ENCODE data around the gene ARFIP2.

ARFIP2 gene

GRCh38 chr11:6476571-6476970 lies 4.6 kb downstream of the ARFIP2 start:
- no peak overlapping the region for H3K9ac ChIP-seq (ENCODE audit: low read length)
- H2BK120ac ChIP-seq (ENCODE audit: low read depth, low read length) = no peak overlapping the region
- no peak overlapping the region for H2BK15ac ChIP-seq (ENCODE audit: low read depth, poor library complexity, severe bottlenecking)
- no peak overlapping the region for H3K4ac ChIP-seq (ENCODE audit: low read depth in 1 of 2, low read length in 2 of 2)
- no peak overlapping the region for H2BK5ac ChIP-seq (ENCODE audit: low read depth, low read length, poor library complexity, severe bottlenecking)
- H3K23ac ChIP-seq (ENCODE audit: low read length in 2 of 2) = no peak overlapping the region
- no peak overlapping the region for H2BK12ac ChIP-seq (ENCODE audit: low read length in 2 of 2)
- 96% methylated on average over 4 of the region's 4 CpGs for WGBS
- H2AK5ac ChIP-seq (ENCODE audit: low read length, severe bottlenecking) = no peak overlapping the region
- H3K9me3 ChIP-seq (ENCODE audit: control insufficient read depth, low read length) = no peaks in the 10 kb centered on the region
- H4K8ac ChIP-seq (ENCODE audit: low read length) = no peak overlapping the region
- no peak overlapping the region for H4K91ac ChIP-seq (ENCODE audit: low read length)
- DNase-seq = no peak
- no peak overlapping the region for H3K18ac ChIP-seq (ENCODE audit: low read depth in 1 of 2, low read length in 2 of 2)
- no peak overlapping the region for H3K14ac ChIP-seq (ENCODE audit: low read length in 2 of 2)
- H3K27ac ChIP-seq (ENCODE audit: low read length, poor library complexity, severe bottlenecking) = no peak overlapping the region
- no peak overlapping the region for H2AFZ ChIP-seq (ENCODE audit: low read depth, low read length)
- no peak overlapping the region for H3K4me2 ChIP-seq (ENCODE audit: low read length, poor library complexity, severe bottlenecking)
- no peaks in the 10 kb centered on the region for H3K27me3 ChIP-seq (ENCODE audit: control insufficient read depth in 1 of 2, insufficient read depth in 1 of 2, low read length in 2 of 2)
- H3K4me3 ChIP-seq (ENCODE audit: insufficient read depth in 1 of 2, low read depth in 1 of 2, low read length in 2 of 2) = no peak overlapping the region
- peaks cover 39% of the 10 kb centered on the region in 2 experiments for H3K36me3 ChIP-seq (ENCODE audit: control insufficient read depth in 1 of 2, insufficient read depth in 2 of 2, low read depth in 1 of 2, low read length in 2 of 2)
- peaks cover 16% of the 10 kb centered on the region for H3K4me1 ChIP-seq (ENCODE audit: control insufficient read depth, insufficient read depth, low read depth, low read length)
- H3K79me1 ChIP-seq (replicated peaks; ENCODE audit: low read length, poor library complexity, severe bottlenecking) = peaks cover 31% of the 10 kb centered on the region

DNA sequence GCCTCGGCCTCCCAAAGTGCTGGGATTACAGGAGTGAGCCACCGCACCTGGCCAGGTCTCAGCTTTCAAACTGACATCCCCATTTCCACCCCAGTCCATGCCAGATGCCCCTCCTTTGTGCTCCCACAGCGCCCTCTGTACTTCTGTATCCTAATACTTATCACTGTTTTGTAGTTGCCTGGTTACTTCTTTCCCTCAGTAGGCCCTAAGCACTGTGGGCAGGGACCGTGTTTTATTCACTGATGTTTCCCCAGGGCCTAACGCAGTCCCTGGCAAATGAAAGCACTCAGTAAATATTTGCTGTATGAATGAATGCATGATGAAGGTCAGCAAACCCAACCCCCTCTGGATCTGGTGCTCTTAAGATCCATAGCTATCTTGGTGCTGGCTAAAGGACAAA lies 5.2 kb downstream of the ARFIP2 start:
- H3K4ac ChIP-seq (ENCODE audit: low read depth in 1 of 2, low read length in 2 of 2) = no peak overlapping the region
- no peak overlapping the region for H3K4me3 ChIP-seq (ENCODE audit: insufficient read depth in 1 of 2, low read depth in 1 of 2, low read length in 2 of 2)
- H3K18ac ChIP-seq (ENCODE audit: low read depth in 1 of 2, low read length in 2 of 2) = no peak overlapping the region

GRCh38 chr11:6474806-6475500 lies 6.2 kb downstream of the ARFIP2 start:
- peak; percentile 16 for DNase-seq
- Histone ChIP-seq H3K4me1 (ENCODE audit: control insufficient read depth, insufficient read depth, low read depth, low read length) (peaks cover 11% of the 10 kb centered on the region), H3K27me3 (ENCODE audit: control insufficient read depth in 1 of 2, insufficient read depth in 1 of 2, low read length in 2 of 2) (no peaks in the 10 kb centered on the region), H3K4me2 (ENCODE audit: low read length, poor library complexity, severe bottlenecking) (no peak overlapping the region), H3K9ac (ENCODE audit: low read length) (peak overlapping the region; percentile 96), H4K91ac (ENCODE audit: low read length) (no peak overlapping the region), H2BK15ac (ENCODE audit: low read depth, poor library complexity, severe bottlenecking) (no peak overlapping the region), H3K36me3 (ENCODE audit: control insufficient read depth in 1 of 2, insufficient read depth in 2 of 2, low read depth in 1 of 2, low read length in 2 of 2) (peaks cover 39 to 41% of the 10 kb centered on the region in 2 experiments), H3K14ac (ENCODE audit: low read length in 2 of 2) (no peak overlapping the region), H2BK5ac (ENCODE audit: low read depth, low read length, poor library complexity, severe bottlenecking) (no peak overlapping the region), H3K4ac (ENCODE audit: low read depth in 1 of 2, low read length in 2 of 2) (peak overlapping the region in 1 of 2 experiments; percentile 10), H4K8ac (ENCODE audit: low read length) (peak overlapping the region; percentile 53), H3K23ac (ENCODE audit: low read length in 2 of 2) (no peak overlapping the region), H3K4me3 (ENCODE audit: insufficient read depth in 1 of 2, low read depth in 1 of 2, low read length in 2 of 2) (peak overlapping the region in 1 of 2 experiments; percentile 82), H3K9me3 (ENCODE audit: control insufficient read depth, low read length) (no peaks in the 10 kb centered on the region), H3K18ac (ENCODE audit: low read depth in 1 of 2, low read length in 2 of 2) (no peak overlapping the region), H2AFZ (ENCODE audit: low read depth, low read length) (no peak overlapping the region), H3K79me1 (replicated peaks; ENCODE audit: low read length, poor library complexity, severe bottlenecking) (peaks cover 37% of the 10 kb centered on the region), H2AK5ac (ENCODE audit: low read length, severe bottlenecking) (peak overlapping the region; percentile 4), H3K27ac (ENCODE audit: low read length, poor library complexity, severe bottlenecking) (peak overlapping the region; percentile 12), H2BK120ac (ENCODE audit: low read depth, low read length) (no peak overlapping the region), H2BK12ac (ENCODE audit: low read length in 2 of 2) (no peak overlapping the region)
- 84% methylated on average over 3 of the region's 3 CpGs for WGBS

More for the DNA sequence above, 5.2 kb downstream of the ARFIP2 start:
- H3K27me3 ChIP-seq (ENCODE audit: control insufficient read depth in 1 of 2, insufficient read depth in 1 of 2, low read length in 2 of 2) = no peaks in the 10 kb centered on the region
- no peak overlapping the region for H3K23ac ChIP-seq (ENCODE audit: low read length in 2 of 2)
- no peak overlapping the region for H2BK120ac ChIP-seq (ENCODE audit: low read depth, low read length)
- no peak overlapping the region for H3K14ac ChIP-seq (ENCODE audit: low read length in 2 of 2)
- no peak overlapping the region for H3K27ac ChIP-seq (ENCODE audit: low read length, poor library complexity, severe bottlenecking)
- 91% methylated on average over 5 of the region's 5 CpGs for WGBS
- no peaks in the 10 kb centered on the region for H3K9me3 ChIP-seq (ENCODE audit: control insufficient read depth, low read length)
- H4K91ac ChIP-seq (ENCODE audit: low read length) = no peak overlapping the region
- no peak overlapping the region for H2BK15ac ChIP-seq (ENCODE audit: low read depth, poor library complexity, severe bottlenecking)
- no peak overlapping the region for H2BK12ac ChIP-seq (ENCODE audit: low read length in 2 of 2)
- H2BK5ac ChIP-seq (ENCODE audit: low read depth, low read length, poor library complexity, severe bottlenecking) = no peak overlapping the region
- no peak overlapping the region for H4K8ac ChIP-seq (ENCODE audit: low read length)
- H2AK5ac ChIP-seq (ENCODE audit: low read length, severe bottlenecking) = no peak overlapping the region
- H3K4me2 ChIP-seq (ENCODE audit: low read length, poor library complexity, severe bottlenecking) = no peak overlapping the region
- peak overlapping the region; percentile 37 for H3K9ac ChIP-seq (ENCODE audit: low read length)
- H3K36me3 ChIP-seq (ENCODE audit: control insufficient read depth in 1 of 2, insufficient read depth in 2 of 2, low read depth in 1 of 2, low read length in 2 of 2) = peaks cover 39% of the 10 kb centered on the region in 2 experiments
- H3K4me1 ChIP-seq (ENCODE audit: control insufficient read depth, insufficient read depth, low read depth, low read length) = peaks cover 16% of the 10 kb centered on the region
- peak; percentile 17 for DNase-seq
- H2AFZ ChIP-seq (ENCODE audit: low read depth, low read length) = no peak overlapping the region
- H3K79me1 ChIP-seq (replicated peaks; ENCODE audit: low read length, poor library complexity, severe bottlenecking) = peaks cover 35% of the 10 kb centered on the region

- DNase-seq = no peak
- peaks cover 8% of the 10 kb centered on the region for H3K4me1 ChIP-seq (ENCODE audit: control insufficient read depth, insufficient read depth, low read depth, low read length)
- H2BK5ac ChIP-seq (ENCODE audit: low read depth, low read length, poor library complexity, severe bottlenecking) = no peak overlapping the region
- H2BK12ac ChIP-seq (ENCODE audit: low read length in 2 of 2) = no peak overlapping the region
- peak overlapping the region; percentile 92 for H3K27ac ChIP-seq (ENCODE audit: low read length, poor library complexity, severe bottlenecking)
- no peak overlapping the region for H3K23ac ChIP-seq (ENCODE audit: low read length in 2 of 2)
- H4K8ac ChIP-seq (ENCODE audit: low read length) = peak overlapping the region; percentile 8
- H3K9ac ChIP-seq (ENCODE audit: low read length) = peak overlapping the region; percentile 96
- no peak overlapping the region for H2BK15ac ChIP-seq (ENCODE audit: low read depth, poor library complexity, severe bottlenecking)
- no peak overlapping the region for H2BK120ac ChIP-seq (ENCODE audit: low read depth, low read length)
- no peak overlapping the region for H2AFZ ChIP-seq (ENCODE audit: low read depth, low read length)
- H3K4ac ChIP-seq (ENCODE audit: low read depth in 1 of 2, low read length in 2 of 2) = peak overlapping the region; percentile 37 to 70
- H3K18ac ChIP-seq (ENCODE audit: low read depth in 1 of 2, low read length in 2 of 2) = peak overlapping the region in 1 of 2 experiments; percentile 56
- no peak overlapping the region for H3K14ac ChIP-seq (ENCODE audit: low read length in 2 of 2)
- no peaks in the 10 kb centered on the region for H3K9me3 ChIP-seq (ENCODE audit: control insufficient read depth, low read length)
- H4K91ac ChIP-seq (ENCODE audit: low read length) = no peak overlapping the region
- peak overlapping the region; percentile 72 for H3K4me2 ChIP-seq (ENCODE audit: low read length, poor library complexity, severe bottlenecking)
- 11% methylated on average over 5 of the region's 7 CpGs for WGBS
- H3K27me3 ChIP-seq (ENCODE audit: control insufficient read depth in 1 of 2, insufficient read depth in 1 of 2, low read length in 2 of 2) = no peaks in the 10 kb centered on the region
- peaks cover 33% of the 10 kb centered on the region for H3K79me1 ChIP-seq (replicated peaks; ENCODE audit: low read length, poor library complexity, severe bottlenecking)
- H2AK5ac ChIP-seq (ENCODE audit: low read length, severe bottlenecking) = no peak overlapping the region
- H3K4me3 ChIP-seq (ENCODE audit: insufficient read depth in 1 of 2, low read depth in 1 of 2, low read length in 2 of 2) = peak overlapping the region; percentile 52 to 82
- peaks cover 35 to 36% of the 10 kb centered on the region in 2 experiments for H3K36me3 ChIP-seq (ENCODE audit: control insufficient read depth in 1 of 2, insufficient read depth in 2 of 2, low read depth in 1 of 2, low read length in 2 of 2)
Observed at GRCh38 chr11:6474413-6474792, 6.7 kb downstream of the ARFIP2 start.
